GM19452 (cell line): Measurements from ENCODE around the gene MAP7D2.
A peak's percentile ranks its signal among the peaks of the same experiment; 100 is the strongest.
"Not testable (repeated sequence)": the region's sequence is repeated elsewhere in the genome, so short reads cannot be mapped to it uniquely, and the experiment has no call there.

Experiments
- ATAC-seq: cut with Tn5 transposase; IDR thresholded peaks from one replicate; pipeline ENCODE4 v1.9.1; 2021; ENCODE audit not compliant: unreplicated experiment

Gene MAP7D2

GRCh38 chrX:20116577-20117240 lies at the start of gene MAP7D2:
TSS of gene MAP7D2 (minus strand) at chrX:20116907. CDS start at chrX:20116879, 28 bp downstream.
- no peak for ATAC-seq

GRCh38 chrX:20162516-20162915 lies 45.8 kb upstream of the MAP7D2 start:
- ATAC-seq, result not testable (repeated sequence)

GRCh38 chrX:20159797-20160385 lies 43.2 kb upstream of the MAP7D2 start:
- ATAC-seq, result no peak

GRCh38 chrX:20151689-20152088 lies 35.0 kb upstream of the MAP7D2 start:
- no peak for ATAC-seq

GRCh38 chrX:20149326-20149725 lies 32.6 kb upstream of the MAP7D2 start:
- no peak for ATAC-seq

- ATAC-seq, result no peak
Measured at GRCh38 chrX:20147561-20147960, 30.9 kb upstream of the MAP7D2 start.

GRCh38 chrX:20144491-20144890 lies 27.8 kb upstream of the MAP7D2 start:
- ATAC-seq, result no peak

GRCh38 chrX:20143561-20143960 lies 26.9 kb upstream of the MAP7D2 start:
- no peak for ATAC-seq

- ATAC-seq, result no peak
Measured at GRCh38 chrX:20143111-20143510, 26.4 kb upstream of the MAP7D2 start.

GRCh38 chrX:20141281-20142220 lies 24.8 kb upstream of the MAP7D2 start, which contains the start of gene EIF1AX:
TSS of gene EIF1AX (minus strand) at chrX:20141838. CDS start at chrX:20141640, 198 bp downstream.
- peak; percentile 99 for ATAC-seq

GRCh38 chrX:20140420-20140819 lies 23.7 kb upstream of the MAP7D2 start:
- no peak for ATAC-seq

- no peak for ATAC-seq
Measured at GRCh38 chrX:20139966-20140365, 23.3 kb upstream of the MAP7D2 start.

GRCh38 chrX:20135944-20136343 lies 19.2 kb upstream of the MAP7D2 start:
- ATAC-seq, result no peak

- no peak for ATAC-seq
Measured at GRCh38 chrX:20132666-20133065, 16.0 kb upstream of the MAP7D2 start.

- ATAC-seq, result no peak
Measured at GRCh38 chrX:20130357-20130756, 13.7 kb upstream of the MAP7D2 start.

- ATAC-seq, result no peak
Measured at GRCh38 chrX:20129547-20129946, 12.8 kb upstream of the MAP7D2 start.

- ATAC-seq, result no peak
Measured at GRCh38 chrX:20128670-20129069, 12.0 kb upstream of the MAP7D2 start.

GRCh38 chrX:20127440-20127839 lies 10.7 kb upstream of the MAP7D2 start:
- ATAC-seq, result not testable (repeated sequence)

GRCh38 chrX:20126833-20127232 lies 10.1 kb upstream of the MAP7D2 start:
- not testable (repeated sequence) for ATAC-seq

GRCh38 chrX:20124964-20125363 lies 8.3 kb upstream of the MAP7D2 start:
- no peak for ATAC-seq

GRCh38 chrX:20118065-20118824 lies 1.5 kb upstream of the MAP7D2 start:
- no peak for ATAC-seq
